IMR-90 (cell line): ENCODE results near the gene SLC9A9. TPM values are rescaled to one million over a fixed set of nuclear protein-coding genes. Genes with fewer than 3 reads are reported as not detected.

Experiments used
- ATAC-seq: fragments of 200-7000 bp; cut with Tn5 transposase; 2 replicates; pipeline ENCODE4 v1.9.1; 2020; ENCODE audit warnings: low read depth, mild to moderate bottlenecking, moderate library complexity
- BruUV-seq: library from RNA; stranded (reverse); fragments of 400-500 nt; replicated peaks from 2 replicates; lab custom pipeline; 2021; lab: Mats Ljungman, UMichigan
- CTCF ChIA-PET: fragments of 300-600 bp; formaldehyde crosslinking; extraction: SDS; loops from one replicate; lab custom pipeline; 2021; ENCODE audit warnings: antibody characterized with exemption; lab: Yijun Ruan, JAX
- POLR2A ChIA-PET: fragments of 300-600 bp; sonication (Branson Sonifier 250); formaldehyde crosslinking; loops from one replicate; lab custom pipeline; 2022; ENCODE audit warnings: antibody characterized with exemption; ENCODE audit not compliant: unreplicated experiment; lab: Charles Lee
- DNase-seq: peaks from one replicate; pipeline ENCODE4 v3.0.0; 2013
- H2AFZ ChIP-seq: replicated peaks from 2 replicates; pipeline ENCODE3; 2013; ENCODE audit warnings: low read length, mild to moderate bottlenecking; ENCODE audit not compliant: poor library complexity
- H2AK5ac ChIP-seq: 2 replicates; pipeline ENCODE4 v1.6.1; 2013; ENCODE audit warnings: low read depth, low read length, inconsistent platforms
- H2AK9ac ChIP-seq: replicated peaks from 2 replicates; pipeline ENCODE3; 2013; ENCODE audit warnings: mild to moderate bottlenecking, low read depth, low read length, moderate library complexity; ENCODE audit not compliant: poor library complexity
- H2BK120ac ChIP-seq: 2 replicates; pipeline ENCODE4 v1.6.1; 2013; ENCODE audit warnings: low read depth, low read length, inconsistent platforms
- H2BK15ac ChIP-seq: 3 replicates; pipeline ENCODE4 v1.6.1; 2013; ENCODE audit warnings: low read depth, low read length, inconsistent platforms
- H2BK20ac ChIP-seq: 2 replicates; pipeline ENCODE4 v1.6.1; 2013; ENCODE audit warnings: low read depth, mild to moderate bottlenecking, inconsistent platforms, low read length, moderate library complexity
- H2BK5ac ChIP-seq: 2 replicates; pipeline ENCODE4 v1.6.1; 2013; ENCODE audit warnings: mild to moderate bottlenecking, low read depth, low read length, inconsistent platforms; ENCODE audit not compliant: poor library complexity, severe bottlenecking
- H3K14ac ChIP-seq: replicated peaks from 2 replicates; pipeline ENCODE4 v1.6.1; 2013; ENCODE audit warnings: low read depth, low read length, inconsistent platforms
- H3K18ac ChIP-seq: 2 replicates; pipeline ENCODE4 v1.6.1; 2013; ENCODE audit warnings: low read depth, low read length, control low read depth
- H3K23ac ChIP-seq: 2 replicates; pipeline ENCODE4 v1.6.1; 2013; ENCODE audit warnings: low read depth, low read length, inconsistent platforms
- H3K27ac ChIP-seq: 2 replicates; pipeline ENCODE4 v1.5.1; 2013; ENCODE audit warnings: mild to moderate bottlenecking, control low read depth, low read length; ENCODE audit not compliant: insufficient read depth
- H3K27me3 ChIP-seq: 2 replicates; pipeline ENCODE4 v1.6.1; 2013; ENCODE audit warnings: low read length; ENCODE audit not compliant: control insufficient read depth, insufficient read depth
- H3K36me3 ChIP-seq: 2 replicates; pipeline ENCODE4 v1.6.1; 2013; ENCODE audit warnings: low read length, mixed read lengths; ENCODE audit not compliant: control insufficient read depth, insufficient read depth
- H3K4ac ChIP-seq: 2 replicates; pipeline ENCODE4 v1.6.1; 2013; ENCODE audit warnings: low read depth, low read length, inconsistent platforms
- H3K4me1 ChIP-seq: 2 replicates; pipeline ENCODE4 v1.6.1; 2013; ENCODE audit warnings: low read length, mixed read lengths; ENCODE audit not compliant: control insufficient read depth, insufficient read depth
- H3K4me2 ChIP-seq: 2 replicates; pipeline ENCODE4 v1.6.1; 2013; ENCODE audit warnings: low read depth, mild to moderate bottlenecking, control low read depth, low read length, moderate library complexity
- H3K4me3 ChIP-seq: 2 replicates; pipeline ENCODE4 v1.5.1; 2013; ENCODE audit warnings: low read depth, mild to moderate bottlenecking, control low read depth, low read length, moderate library complexity; ENCODE audit not compliant: insufficient read depth
- H3K56ac ChIP-seq: 2 replicates; pipeline ENCODE4 v1.6.1; 2013; ENCODE audit warnings: low read length, inconsistent platforms; ENCODE audit not compliant: insufficient read depth; ENCODE audit errors: extremely low read depth
- H3K79me1 ChIP-seq, 2 experiments: 2 replicates each; pipeline ENCODE4 v1.6.1; 2013; ENCODE audit warnings: low read length in 2 of 2, inconsistent platforms in 1 of 2, low read depth in 1 of 2
- H3K9ac ChIP-seq: 2 replicates; pipeline ENCODE4 v1.6.1; 2013; ENCODE audit warnings: low read depth, low read length, control low read depth
- H3K9me1 ChIP-seq: 2 replicates; pipeline ENCODE4 v1.6.1; 2013; ENCODE audit warnings: low read length, inconsistent platforms; ENCODE audit not compliant: insufficient read depth
- H3K9me3 ChIP-seq: 2 replicates; pipeline ENCODE4 v1.6.1; 2013; ENCODE audit warnings: low read length; ENCODE audit not compliant: control insufficient read depth, insufficient read depth
- H4K20me1 ChIP-seq: 2 replicates; pipeline ENCODE4 v1.6.1; 2013; ENCODE audit warnings: low read length, inconsistent platforms; ENCODE audit not compliant: insufficient read depth
- H4K5ac ChIP-seq: 2 replicates; pipeline ENCODE4 v1.6.1; 2013; ENCODE audit warnings: mild to moderate bottlenecking, low read depth, low read length, control low read depth
- H4K8ac ChIP-seq, 2 experiments: 2 replicates each; pipeline ENCODE4 v1.6.1; 2013; ENCODE audit warnings: low read depth in 2 of 2, low read length in 2 of 2, control low read depth in 1 of 2, inconsistent platforms in 1 of 2
- H4K91ac ChIP-seq: 2 replicates; pipeline ENCODE4 v1.6.1; 2013; ENCODE audit warnings: low read depth, low read length, inconsistent platforms; ENCODE audit not compliant: insufficient read depth
- BHLHE40 ChIP-seq: fragments of 150-350 bp; IDR thresholded peaks from 2 replicates; pipeline ENCODE4 v1.6.1; 2016; ENCODE audit warnings: mild to moderate bottlenecking, low read depth, low read length
- CEBPB ChIP-seq: IDR thresholded peaks from 2 replicates; pipeline ENCODE4 v1.6.1; 2012; ENCODE audit warnings: low read depth, low read length, improper control_type of control experiment
- CHD1 ChIP-seq: IDR thresholded peaks from 2 replicates; pipeline ENCODE4 v1.6.1; 2012; ENCODE audit warnings: low read depth, low read length, improper control_type of control experiment
- CTCF ChIP-seq: conservative IDR thresholded peaks from 2 replicates; pipeline ENCODE4 v1.5.1; 2012; ENCODE audit warnings: mild to moderate bottlenecking, low read depth, low read length, improper control_type of control experiment
- MAFK ChIP-seq: IDR thresholded peaks from 2 replicates; pipeline ENCODE4 v1.6.1; 2012; ENCODE audit warnings: low read depth, low read length, improper control_type of control experiment
- MXI1 ChIP-seq: IDR thresholded peaks from 2 replicates; pipeline ENCODE4 v1.6.1; 2012; ENCODE audit warnings: low read depth, mild to moderate bottlenecking, low read length, moderate library complexity, borderline replicate concordance
- NFE2L2 ChIP-seq: fragments of 150-350 bp; IDR thresholded peaks from 2 replicates; pipeline ENCODE4 v1.6.1; 2016; ENCODE audit warnings: low read depth, mild to moderate bottlenecking, low read length
- POLR2A ChIP-seq: IDR thresholded peaks from 2 replicates; pipeline ENCODE4 v1.6.1; 2012; ENCODE audit warnings: mild to moderate bottlenecking, low read depth, low read length
- RAD21 ChIP-seq: IDR thresholded peaks from 2 replicates; pipeline ENCODE4 v1.6.1; 2012; ENCODE audit warnings: low read length, improper control_type of control experiment
- RCOR1 ChIP-seq: IDR thresholded peaks from 2 replicates; pipeline ENCODE4 v1.6.1; 2012; ENCODE audit warnings: mild to moderate bottlenecking, low read length, improper control_type of control experiment; ENCODE audit not compliant: insufficient replicate concordance
- RFX5 ChIP-seq: IDR thresholded peaks from 2 replicates; pipeline ENCODE4 v1.8.0; 2012; ENCODE audit warnings: low read depth, mild to moderate bottlenecking, low read length, moderate library complexity
- SMC3 ChIP-seq: fragments of 150-350 bp; IDR thresholded peaks from 2 replicates; pipeline ENCODE4 v1.6.1; 2016; ENCODE audit warnings: low read depth, mild to moderate bottlenecking, antibody characterized with exemption, low read length, moderate library complexity
- WGBS, 2 experiments: methylation state at CpG; one replicate each; pipeline versions ENCODE4 v1.1.5 to v1.1.7; 2013; ENCODE audit warnings: missing lambda C conversion rate in 2 of 2; ENCODE audit not compliant: insufficient read length in 1 of 2; ENCODE audit errors: extremely low coverage in 2 of 2; 5-methylcytosine and 5-hydroxymethylcytosine counted together
- dilution Hi-C: fragments of 300-500 bp; cut with HindIII; formaldehyde crosslinking; loops from one replicate; pipeline ENCODE4 v1.14.3; 2018; ENCODE audit warnings: low sequenced_read_pairs; ENCODE audit not compliant: unreplicated experiment
- in situ Hi-C: fragments of 300-500 bp; cut with MboI; formaldehyde crosslinking; loops from 3 replicates; pipeline ENCODE4 v1.14.3; 2019; ENCODE audit warnings: low sequenced_read_pairs, inconsistent platforms, mixed read lengths
- intact Hi-C: fragments of 100-400 bp; cut with micrococcal nuclease; formaldehyde crosslinking; loops from 2 replicates; pipeline ENCODE4 v1.10.0; 2022
- polyA plus RNA-seq, 3 experiments: library from polyadenylated mRNA; depleted of rRNA; stranded (reverse); fragments of >200 nt; gene quantifications; 2 replicates each; pipeline ENCODE4 v1.2.3, GENCODE V29; 2012; ENCODE audit warnings: low replicate concordance in 1 of 3
- total RNA-seq: library from RNA; depleted of rRNA; stranded (reverse); fragments of >200 nt; gene quantifications from 2 replicates; pipeline ENCODE4 v1.2.3, GENCODE V29; 2012
- TF ChIP-seq, protein P1 (sequence below): fragments of 150-350 bp; IDR thresholded peaks from 2 replicates; pipeline ENCODE4 v1.6.1; 2016; ENCODE audit warnings: low read depth, mild to moderate bottlenecking, low read length, moderate library complexity, borderline replicate concordance
- TF ChIP-seq, protein P2 (sequence below): fragments of 150-350 bp; IDR thresholded peaks from 2 replicates; pipeline ENCODE4 v1.6.1; 2017; ENCODE audit warnings: mild to moderate bottlenecking, antibody characterized with exemption, low read length, low read depth

The SLC9A9 gene
- total and polyA plus RNA-seq, 2 of the 4 experiments (the other 2 are of a cell fraction), result 1.4 to 2.3 TPM

DNA sequence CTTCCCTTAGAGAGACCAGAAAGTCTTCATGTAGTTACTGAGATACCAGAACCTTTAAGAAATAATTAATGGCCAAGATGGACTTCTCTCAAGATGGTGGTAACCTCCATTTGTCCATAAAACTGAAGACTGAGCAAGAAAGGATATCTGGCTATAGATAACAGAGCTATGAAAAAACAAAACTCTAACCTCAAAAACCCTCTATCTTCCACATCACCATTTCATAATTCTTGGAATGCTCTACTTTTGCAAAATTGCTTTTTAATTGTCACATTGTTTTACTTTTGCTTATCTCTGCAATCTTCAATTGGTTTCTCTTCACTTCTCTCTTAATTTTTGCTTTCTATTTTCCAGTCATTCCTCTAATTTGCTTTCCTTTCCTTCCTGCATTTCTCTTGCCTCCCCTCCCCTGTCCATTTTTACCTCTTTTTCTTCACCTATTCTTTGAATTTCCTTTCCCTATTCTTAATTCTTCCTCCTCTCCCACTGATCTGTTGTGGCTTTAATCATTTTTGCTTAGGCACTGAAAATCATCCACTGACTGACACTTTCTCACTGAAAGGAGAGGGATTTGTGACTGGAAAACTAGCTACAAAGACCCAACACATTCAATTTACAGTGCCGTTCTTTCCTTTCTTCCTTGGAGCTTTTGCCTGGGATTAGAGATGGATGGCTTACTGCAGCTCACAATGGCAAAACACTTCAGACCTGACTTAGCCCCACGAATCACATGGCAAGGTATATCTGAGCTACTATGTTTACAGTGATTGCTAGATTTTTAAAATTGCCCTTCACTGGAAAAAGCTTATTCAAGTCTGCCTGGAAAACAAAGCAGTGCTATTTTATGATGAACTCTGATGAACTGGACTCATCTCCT lies 485.9 kb downstream of the SLC9A9 start:
- Histone ChIP-seq H3K56ac (no peak overlapping the region), H3K27me3 (no peaks in the 10 kb centered on the region), H3K27ac (no peak overlapping the region), H2AK5ac (no peak overlapping the region), H2AK9ac (no peak overlapping the region), H3K18ac (no peak overlapping the region), H3K4me1 (no peaks in the 10 kb centered on the region), H3K9me1 (no peaks in the 10 kb centered on the region), H3K14ac (no peak overlapping the region), H4K8ac (no peak overlapping the region), H2BK15ac (no peak overlapping the region), H4K20me1 (no peaks in the 10 kb centered on the region), H3K4me3 (no peak overlapping the region), H2AFZ (no peak overlapping the region), H3K9ac (no peak overlapping the region), H3K4me2 (no peak overlapping the region), H3K79me1 (no peaks in the 10 kb centered on the region), H3K4ac (no peak overlapping the region), H3K36me3 (no peaks in the 10 kb centered on the region), H2BK5ac (no peak overlapping the region), H4K91ac (no peak overlapping the region), H3K23ac (no peak overlapping the region), H4K5ac (no peak overlapping the region), H2BK20ac (no peak overlapping the region), H3K9me3 (no peaks in the 10 kb centered on the region), H2BK120ac (no peak overlapping the region)
- no peak for TF ChIP-seq NFE2L2
- no peak for TF ChIP-seq CHD1
- no peak for TF ChIP-seq MAFK
- no peak for TF ChIP-seq POLR2A
- no peak for TF ChIP-seq BHLHE40
- no peak for TF ChIP-seq MXI1
- no peak for TF ChIP-seq RCOR1
- no peak for TF ChIP-seq CEBPB
- no peak for TF ChIP-seq RAD21
- no peak for TF ChIP-seq CTCF
- TF ChIP-seq, protein P1, sequence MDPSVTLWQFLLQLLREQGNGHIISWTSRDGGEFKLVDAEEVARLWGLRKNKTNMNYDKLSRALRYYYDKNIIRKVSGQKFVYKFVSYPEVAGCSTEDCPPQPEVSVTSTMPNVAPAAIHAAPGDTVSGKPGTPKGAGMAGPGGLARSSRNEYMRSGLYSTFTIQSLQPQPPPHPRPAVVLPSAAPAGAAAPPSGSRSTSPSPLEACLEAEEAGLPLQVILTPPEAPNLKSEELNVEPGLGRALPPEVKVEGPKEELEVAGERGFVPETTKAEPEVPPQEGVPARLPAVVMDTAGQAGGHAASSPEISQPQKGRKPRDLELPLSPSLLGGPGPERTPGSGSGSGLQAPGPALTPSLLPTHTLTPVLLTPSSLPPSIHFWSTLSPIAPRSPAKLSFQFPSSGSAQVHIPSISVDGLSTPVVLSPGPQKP, result no peak
- TF ChIP-seq RFX5, result no peak
- no peak for TF ChIP-seq SMC3
- TF ChIP-seq, protein P2, sequence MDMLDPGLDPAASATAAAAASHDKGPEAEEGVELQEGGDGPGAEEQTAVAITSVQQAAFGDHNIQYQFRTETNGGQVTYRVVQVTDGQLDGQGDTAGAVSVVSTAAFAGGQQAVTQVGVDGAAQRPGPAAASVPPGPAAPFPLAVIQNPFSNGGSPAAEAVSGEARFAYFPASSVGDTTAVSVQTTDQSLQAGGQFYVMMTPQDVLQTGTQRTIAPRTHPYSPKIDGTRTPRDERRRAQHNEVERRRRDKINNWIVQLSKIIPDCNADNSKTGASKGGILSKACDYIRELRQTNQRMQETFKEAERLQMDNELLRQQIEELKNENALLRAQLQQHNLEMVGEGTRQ, result no peak
- CTCF ChIA-PET, result interaction anchor here (0.8 to 1.1 kb wide), 2 partner anchors 170 to 241 kb away, joined by 3 to 4 read pairs; no protein-coding TSS in a partner anchor
- no TSS peak for BruUV-seq
- POLR2A ChIA-PET, result no interaction called here
- dilution Hi-C loops (no loop called here), in situ Hi-C loops (no loop called here), intact Hi-C loops (no loop called here)
- no peak for DNase-seq
- WGBS, 2 experiments, result no CpG with 5 or more reads among the region's 2 CpGs
- ATAC-seq, result no peak
